ENCODE measurements around the gene CAPN8.

The CAPN8 gene

DNA sequence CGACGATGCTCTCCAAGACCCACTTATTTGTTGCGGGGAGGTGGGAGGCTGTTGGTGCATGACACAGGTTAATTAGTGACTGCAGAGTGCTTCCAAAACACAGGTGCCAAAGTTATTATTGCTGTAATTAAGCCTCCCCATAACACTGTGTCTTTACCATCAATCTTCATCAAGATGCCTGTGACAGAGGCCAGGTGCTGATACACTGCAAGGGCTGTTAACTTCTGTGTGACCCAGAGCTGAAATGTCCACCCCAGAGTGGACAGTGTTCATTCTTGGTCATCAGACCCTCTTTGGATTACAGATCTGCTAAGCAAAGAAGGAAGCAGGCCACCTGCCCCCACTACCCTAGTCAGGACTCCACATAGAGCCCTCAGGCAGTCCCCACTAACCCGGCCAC lies 55.5 kb downstream of the CAPN8 start:
- no peak for DNase-seq (ENCODE audit: low read depth in 2 of 2)
- TF ChIP-seq, protein P1, sequence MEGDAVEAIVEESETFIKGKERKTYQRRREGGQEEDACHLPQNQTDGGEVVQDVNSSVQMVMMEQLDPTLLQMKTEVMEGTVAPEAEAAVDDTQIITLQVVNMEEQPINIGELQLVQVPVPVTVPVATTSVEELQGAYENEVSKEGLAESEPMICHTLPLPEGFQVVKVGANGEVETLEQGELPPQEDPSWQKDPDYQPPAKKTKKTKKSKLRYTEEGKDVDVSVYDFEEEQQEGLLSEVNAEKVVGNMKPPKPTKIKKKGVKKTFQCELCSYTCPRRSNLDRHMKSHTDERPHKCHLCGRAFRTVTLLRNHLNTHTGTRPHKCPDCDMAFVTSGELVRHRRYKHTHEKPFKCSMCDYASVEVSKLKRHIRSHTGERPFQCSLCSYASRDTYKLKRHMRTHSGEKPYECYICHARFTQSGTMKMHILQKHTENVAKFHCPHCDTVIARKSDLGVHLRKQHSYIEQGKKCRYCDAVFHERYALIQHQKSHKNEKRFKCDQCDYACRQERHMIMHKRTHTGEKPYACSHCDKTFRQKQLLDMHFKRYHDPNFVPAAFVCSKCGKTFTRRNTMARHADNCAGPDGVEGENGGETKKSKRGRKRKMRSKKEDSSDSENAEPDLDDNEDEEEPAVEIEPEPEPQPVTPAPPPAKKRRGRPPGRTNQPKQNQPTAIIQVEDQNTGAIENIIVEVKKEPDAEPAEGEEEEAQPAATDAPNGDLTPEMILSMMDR (IDR thresholded peaks at IDR 0.05; ENCODE audit: low read depth, low read length): no peak
- no peak overlapping the region for H3K4me3 ChIP-seq (replicated peaks in 1 of 2; ENCODE audit: low read depth in 2 of 2, low read length in 2 of 2)

DNA sequence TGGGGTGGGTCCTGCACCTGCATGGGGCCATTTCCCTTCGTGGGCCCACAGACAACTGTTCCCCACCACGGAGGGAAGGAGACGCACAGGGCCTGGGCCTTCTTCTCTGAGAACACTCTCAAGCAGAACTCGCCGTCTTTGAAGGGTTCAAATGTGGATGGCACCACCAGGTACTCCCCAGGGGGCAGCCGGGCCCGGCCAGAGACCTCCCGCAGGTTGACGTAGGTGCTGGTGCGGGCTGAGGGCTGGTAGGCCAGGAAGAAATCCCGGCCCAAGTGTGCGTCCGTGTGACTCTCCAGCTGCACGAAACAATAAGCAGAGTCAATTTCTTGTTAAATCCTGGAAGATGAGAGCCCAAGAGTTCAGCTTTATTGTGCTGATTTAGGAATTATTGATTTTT lies 56.4 kb downstream of the CAPN8 start:
- H3K4me3 ChIP-seq (replicated peaks in 1 of 2; ENCODE audit: low read depth in 2 of 2, low read length in 2 of 2): no peak overlapping the region
- DNase-seq (ENCODE audit: low read depth in 2 of 2): no peak
- TF ChIP-seq, protein P1 (IDR thresholded peaks at IDR 0.05; ENCODE audit: low read depth, low read length): no peak

DNA sequence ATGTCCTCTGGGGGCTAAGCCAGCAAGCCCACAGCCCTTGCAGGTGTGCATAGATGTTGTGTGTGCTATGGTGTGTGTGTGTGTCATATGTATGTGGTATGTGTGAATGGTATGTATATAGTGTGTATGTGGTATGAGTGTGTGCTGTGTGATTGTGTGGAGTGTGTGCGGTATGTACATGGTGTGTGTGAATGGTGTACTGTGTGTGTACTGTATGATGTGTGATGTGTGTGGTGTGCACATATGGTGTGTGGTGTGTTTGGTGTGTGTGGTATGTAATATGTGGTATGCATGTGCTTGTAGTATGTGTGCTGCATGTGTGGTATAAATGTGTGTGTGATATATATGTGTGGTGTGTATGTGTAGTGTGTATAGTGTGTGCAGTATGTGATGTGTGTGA lies 107.0 kb downstream of the CAPN8 start:
- TF ChIP-seq, protein P1 (IDR thresholded peaks at IDR 0.05; ENCODE audit: low read depth, low read length): no peak
- H3K4me3 ChIP-seq (replicated peaks in 1 of 2; ENCODE audit: low read depth in 2 of 2, low read length in 2 of 2): no peak overlapping the region
- no peak for DNase-seq (ENCODE audit: low read depth in 2 of 2)

DNA sequence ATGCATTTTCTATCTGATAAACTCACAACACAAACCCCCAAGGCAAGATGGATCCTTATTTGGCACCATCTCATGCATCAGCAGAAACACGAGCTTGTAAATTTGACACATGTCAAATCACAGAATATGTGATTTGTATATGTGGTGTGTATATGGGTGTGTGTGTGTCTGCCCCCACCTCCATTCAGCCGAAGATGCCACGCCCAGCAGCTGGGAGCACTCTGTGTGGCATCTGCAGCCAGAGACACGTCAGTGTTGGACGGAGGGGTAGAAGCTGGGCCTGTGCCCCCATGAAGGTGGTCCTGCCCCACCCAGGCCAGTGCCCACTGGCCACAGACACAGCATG lies 108.4 kb downstream of the CAPN8 start:
- no peak overlapping the region for H3K4me3 ChIP-seq (replicated peaks in 1 of 2; ENCODE audit: low read depth in 2 of 2, low read length in 2 of 2)
- DNase-seq (ENCODE audit: low read depth in 2 of 2): no peak
- TF ChIP-seq, protein P1 (IDR thresholded peaks at IDR 0.05; ENCODE audit: low read depth, low read length): no peak

DNA sequence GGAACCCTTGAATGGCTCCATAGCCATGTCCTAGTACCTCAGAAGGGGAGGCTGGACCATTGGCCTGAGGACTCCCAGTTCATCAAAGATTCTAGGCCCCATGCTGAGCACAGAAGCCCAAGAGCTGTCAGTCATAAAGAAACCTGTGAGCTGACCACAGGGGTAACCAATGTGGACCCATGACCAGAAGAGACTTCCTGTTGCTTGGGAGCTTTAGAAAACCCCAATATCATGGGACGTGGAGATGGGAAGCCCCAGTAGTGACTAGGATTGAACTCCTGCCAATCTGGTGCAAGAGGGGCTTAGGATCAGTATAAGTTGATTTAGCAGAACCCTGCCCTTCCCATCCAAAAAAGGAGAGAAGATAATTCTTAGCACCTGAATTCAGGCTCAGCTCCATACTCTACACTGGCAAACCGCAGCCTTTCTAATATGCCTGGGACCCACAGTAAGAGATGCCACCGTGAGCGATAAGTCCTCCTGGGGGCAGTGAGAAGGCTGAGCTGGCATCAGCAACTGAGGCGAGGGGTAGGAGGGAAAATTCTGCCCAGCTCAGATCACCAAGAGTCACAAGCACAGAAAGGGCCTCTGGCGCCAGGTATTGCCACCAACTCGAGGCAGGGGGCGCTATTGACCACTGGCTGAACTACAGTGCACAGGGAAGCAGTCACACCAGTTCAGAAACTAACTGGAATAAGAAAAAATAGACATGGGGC lies 108.9 kb downstream of the CAPN8 start:
- DNase-seq (ENCODE audit: low read depth in 2 of 2): peak; percentile 10 to 26
- TF ChIP-seq, protein P1 (IDR thresholded peaks at IDR 0.05; ENCODE audit: low read depth, low read length): peak; percentile 64
- no peak overlapping the region for H3K4me3 ChIP-seq (replicated peaks in 1 of 2; ENCODE audit: low read depth in 2 of 2, low read length in 2 of 2)

- no peak overlapping the region for H3K4me3 ChIP-seq (replicated peaks in 1 of 2; ENCODE audit: low read depth in 2 of 2, low read length in 2 of 2)
- DNase-seq (ENCODE audit: low read depth in 2 of 2): no peak
- TF ChIP-seq, protein P1 (IDR thresholded peaks at IDR 0.05; ENCODE audit: low read depth, low read length): no peak
Observed at GRCh38 chr1:223553957-223554356, 111.5 kb downstream of the CAPN8 start.

DNA sequence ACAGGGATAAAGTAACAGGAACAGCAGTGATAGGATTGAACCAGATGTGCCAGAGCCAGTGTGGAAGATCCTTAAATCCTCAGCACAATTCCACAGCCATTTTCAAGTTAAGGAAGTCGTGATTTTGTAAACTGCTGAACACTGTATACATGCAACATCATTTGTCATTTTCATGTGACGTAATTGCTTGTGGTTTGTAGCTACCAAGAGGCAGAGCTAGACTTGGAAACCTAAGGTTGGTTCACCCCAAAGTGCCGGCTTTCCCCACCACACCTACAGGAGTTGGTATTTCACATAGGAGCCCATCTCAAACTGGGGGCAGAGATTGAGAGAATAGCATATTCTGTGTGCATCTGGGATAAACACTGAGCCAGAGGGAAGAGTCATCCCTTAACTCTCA lies 113.9 kb downstream of the CAPN8 start:
- no peak for DNase-seq (ENCODE audit: low read depth in 2 of 2)
- TF ChIP-seq, protein P1 (IDR thresholded peaks at IDR 0.05; ENCODE audit: low read depth, low read length): no peak
- H3K4me3 ChIP-seq (replicated peaks in 1 of 2; ENCODE audit: low read depth in 2 of 2, low read length in 2 of 2): no peak overlapping the region

All from cardiac fibroblast (primary cell).